GM12878 (cell line): ENCODE measurements around the gene FN3K. TPM values are rescaled to one million over a fixed set of nuclear protein-coding genes. Genes with fewer than 3 reads are reported as not detected.

ENCODE experiments used
- ATF7 ChIP-seq: fragments of 450-650 bp; IDR thresholded peaks from 2 replicates; pipeline ENCODE4 v1.6.1; 2016; ENCODE audit warnings: low read depth, mild to moderate bottlenecking
- BRCA1 ChIP-seq: IDR thresholded peaks from 2 replicates; pipeline ENCODE4 v1.6.1; 2011; ENCODE audit warnings: low read depth, low read length, improper control_type of control experiment
- GATAD2B ChIP-seq: fragments of 450-650 bp; conservative IDR thresholded peaks from 2 replicates; pipeline ENCODE4 v1.6.1; 2017; ENCODE audit warnings: low read depth, mild to moderate bottlenecking, moderate library complexity
- MEF2B ChIP-seq: fragments of 450-650 bp; IDR thresholded peaks from 2 replicates; pipeline ENCODE4 v1.6.1; 2018; ENCODE audit warnings: mild to moderate bottlenecking, moderate library complexity; ENCODE audit not compliant: partially characterized antibody, poor library complexity, severe bottlenecking
- NRF1 ChIP-seq: conservative IDR thresholded peaks from 2 replicates; pipeline ENCODE4 v1.6.1; 2011; ENCODE audit warnings: mild to moderate bottlenecking, low read depth, low read length, improper control_type of control experiment
- RUNX3 ChIP-seq: IDR thresholded peaks from 2 replicates; pipeline ENCODE4 v1.6.1; 2012; ENCODE audit warnings: low read length, inconsistent platforms
- SREBF2 ChIP-seq: IDR thresholded peaks from 2 replicates; pipeline ENCODE4 v1.6.1; 2012; ENCODE audit warnings: mild to moderate bottlenecking, low read length
- SUPT20H ChIP-seq: IDR thresholded peaks from 2 replicates; pipeline ENCODE4 v1.6.1; 2011; ENCODE audit warnings: low read depth, mild to moderate bottlenecking, low read length, moderate library complexity, borderline replicate concordance; ENCODE audit not compliant: control insufficient read depth
- YBX1 ChIP-seq: fragments of 450-650 bp; IDR thresholded peaks from 2 replicates; pipeline ENCODE4 v1.6.1; 2016; ENCODE audit warnings: antibody characterized with exemption
- ZBED1 ChIP-seq: IDR thresholded peaks from 2 replicates; pipeline ENCODE4 v1.6.1; 2016; ENCODE audit warnings: borderline replicate concordance
- ZNF207 ChIP-seq: fragments of 450-650 bp; IDR thresholded peaks from 2 replicates; pipeline ENCODE4 v1.6.1; 2014; ENCODE audit warnings: antibody characterized with exemption, mild to moderate bottlenecking, borderline replicate concordance
- ZNF217 ChIP-seq: fragments of 450-650 bp; IDR thresholded peaks from 2 replicates; pipeline ENCODE4 v1.6.1; 2017; ENCODE audit warnings: antibody characterized with exemption, mild to moderate bottlenecking
- polyA plus RNA-seq, 11 experiments: library from polyadenylated mRNA; depleted of rRNA in 4 of 11; unstranded in 6 of 11; stranded (reverse) in 5 of 11; fragments of >200 nt; fragmentation: Nextera tagmentation in 4 of 11; fragmentation: Illumina TruSeq in 1 of 11; extraction: Ambion mirVana in 4 of 11; extraction: Trizol in 1 of 11; gene quantifications; 1 replicate in 1 of 11; 2 replicates in 10 of 11; pipeline versions ENCODE4 v1.2.1 to v1.2.3, GENCODE V29; 2011 to 2016; ENCODE audit warnings: inconsistent platforms in 2 of 11, missing spikeins in 2 of 11, low read depth in 1 of 11
- total RNA-seq, 4 experiments: library from RNA; depleted of rRNA in 3 of 4; stranded (reverse); fragments of >200 nt in 3 of 4; fragmentation: Illumina TruSeq in 1 of 4; extraction: Trizol in 1 of 4; gene quantifications; 2 replicates each; pipeline versions ENCODE4 v1.2.1 to v1.2.3, GENCODE V29; 2013 to 2021
- TF ChIP-seq, protein P1 (sequence below): fragments of 450-650 bp; IDR thresholded peaks from 2 replicates; pipeline ENCODE4 v1.6.1; 2017; ENCODE audit warnings: antibody characterized with exemption, mild to moderate bottlenecking, moderate library complexity
- TF ChIP-seq, protein P2 (sequence below): fragments of 450-650 bp; IDR thresholded peaks from 2 replicates; pipeline ENCODE4 v1.6.1; 2017; ENCODE audit warnings: mild to moderate bottlenecking, low read depth, inconsistent platforms; ENCODE audit not compliant: poor library complexity, severe bottlenecking
- TF ChIP-seq, protein P3 (sequence below), 3 experiments: IDR thresholded peaks in 2 of 3; conservative IDR thresholded peaks in 1 of 3; 2 replicates each; pipeline ENCODE4 v1.5.1; 2011; ENCODE audit warnings: low read depth in 3 of 3, low read length in 3 of 3, mild to moderate bottlenecking in 3 of 3, control low read depth in 2 of 3, moderate library complexity in 2 of 3, inconsistent platforms in 1 of 3, mixed read lengths in 1 of 3; ENCODE audit not compliant: control insufficient read depth in 2 of 3, insufficient read depth in 1 of 3; ENCODE audit errors: extremely low read depth in 1 of 3
- TF ChIP-seq, protein P4 (sequence below): fragments of 450-650 bp; conservative IDR thresholded peaks from 2 replicates; pipeline ENCODE4 v1.6.1; 2017; ENCODE audit warnings: mild to moderate bottlenecking, moderate library complexity
- TF ChIP-seq, protein P5 (sequence below): fragments of 450-650 bp; IDR thresholded peaks from 2 replicates; pipeline ENCODE4 v1.6.1; 2018; ENCODE audit warnings: mild to moderate bottlenecking, low read depth, moderate library complexity; ENCODE audit not compliant: partially characterized antibody

FN3K gene
- total and polyA plus RNA-seq, 10 of the 15 experiments (the other 5 are each of a cell fraction or from before 2014, with no cell fraction given), result 0.08 to 0.51 (median 0.17) TPM; not detected in 7

DNA sequence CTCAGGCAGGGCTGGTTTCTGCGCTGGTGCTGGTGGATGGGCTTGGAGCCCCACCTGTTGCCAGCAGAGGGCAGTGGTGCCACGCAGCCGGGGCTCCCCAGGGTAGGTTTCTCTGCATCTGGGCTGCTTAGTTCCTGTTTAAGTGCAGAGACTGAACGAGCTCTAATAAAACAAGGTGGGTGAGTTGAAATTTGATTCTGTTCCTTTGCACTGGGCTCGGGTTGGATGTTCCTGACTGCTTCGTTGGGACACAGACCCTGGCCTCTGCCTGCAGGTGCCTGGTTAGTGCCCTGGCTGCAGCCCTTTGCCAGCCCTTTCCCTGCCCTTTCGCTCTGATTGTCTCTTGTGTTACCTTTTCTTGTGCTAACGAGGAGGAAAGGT lies 46.5 kb downstream of the FN3K start (continued):
- TF ChIP-seq MEF2B (no peak), NRF1 (no peak), SREBF2 (no peak), YBX1 (no peak), ATF7 (no peak), SUPT20H (no peak), GATAD2B (no peak), ZBED1 (no peak), RUNX3 (no peak), BRCA1 (no peak), ZNF217 (no peak), ZNF207 (peak; percentile 78; the same call in 1 of the 2 replicates)
- TF ChIP-seq, protein P1, sequence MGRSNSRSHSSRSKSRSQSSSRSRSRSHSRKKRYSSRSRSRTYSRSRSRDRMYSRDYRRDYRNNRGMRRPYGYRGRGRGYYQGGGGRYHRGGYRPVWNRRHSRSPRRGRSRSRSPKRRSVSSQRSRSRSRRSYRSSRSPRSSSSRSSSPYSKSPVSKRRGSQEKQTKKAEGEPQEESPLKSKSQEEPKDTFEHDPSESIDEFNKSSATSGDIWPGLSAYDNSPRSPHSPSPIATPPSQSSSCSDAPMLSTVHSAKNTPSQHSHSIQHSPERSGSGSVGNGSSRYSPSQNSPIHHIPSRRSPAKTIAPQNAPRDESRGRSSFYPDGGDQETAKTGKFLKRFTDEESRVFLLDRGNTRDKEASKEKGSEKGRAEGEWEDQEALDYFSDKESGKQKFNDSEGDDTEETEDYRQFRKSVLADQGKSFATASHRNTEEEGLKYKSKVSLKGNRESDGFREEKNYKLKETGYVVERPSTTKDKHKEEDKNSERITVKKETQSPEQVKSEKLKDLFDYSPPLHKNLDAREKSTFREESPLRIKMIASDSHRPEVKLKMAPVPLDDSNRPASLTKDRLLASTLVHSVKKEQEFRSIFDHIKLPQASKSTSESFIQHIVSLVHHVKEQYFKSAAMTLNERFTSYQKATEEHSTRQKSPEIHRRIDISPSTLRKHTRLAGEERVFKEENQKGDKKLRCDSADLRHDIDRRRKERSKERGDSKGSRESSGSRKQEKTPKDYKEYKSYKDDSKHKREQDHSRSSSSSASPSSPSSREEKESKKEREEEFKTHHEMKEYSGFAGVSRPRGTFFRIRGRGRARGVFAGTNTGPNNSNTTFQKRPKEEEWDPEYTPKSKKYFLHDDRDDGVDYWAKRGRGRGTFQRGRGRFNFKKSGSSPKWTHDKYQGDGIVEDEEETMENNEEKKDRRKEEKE, result no peak
- TF ChIP-seq, protein P2, sequence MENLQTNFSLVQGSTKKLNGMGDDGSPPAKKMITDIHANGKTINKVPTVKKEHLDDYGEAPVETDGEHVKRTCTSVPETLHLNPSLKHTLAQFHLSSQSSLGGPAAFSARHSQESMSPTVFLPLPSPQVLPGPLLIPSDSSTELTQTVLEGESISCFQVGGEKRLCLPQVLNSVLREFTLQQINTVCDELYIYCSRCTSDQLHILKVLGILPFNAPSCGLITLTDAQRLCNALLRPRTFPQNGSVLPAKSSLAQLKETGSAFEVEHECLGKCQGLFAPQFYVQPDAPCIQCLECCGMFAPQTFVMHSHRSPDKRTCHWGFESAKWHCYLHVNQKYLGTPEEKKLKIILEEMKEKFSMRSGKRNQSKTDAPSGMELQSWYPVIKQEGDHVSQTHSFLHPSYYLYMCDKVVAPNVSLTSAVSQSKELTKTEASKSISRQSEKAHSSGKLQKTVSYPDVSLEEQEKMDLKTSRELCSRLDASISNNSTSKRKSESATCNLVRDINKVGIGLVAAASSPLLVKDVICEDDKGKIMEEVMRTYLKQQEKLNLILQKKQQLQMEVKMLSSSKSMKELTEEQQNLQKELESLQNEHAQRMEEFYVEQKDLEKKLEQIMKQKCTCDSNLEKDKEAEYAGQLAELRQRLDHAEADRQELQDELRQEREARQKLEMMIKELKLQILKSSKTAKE, result no peak
- TF ChIP-seq, protein P3, sequence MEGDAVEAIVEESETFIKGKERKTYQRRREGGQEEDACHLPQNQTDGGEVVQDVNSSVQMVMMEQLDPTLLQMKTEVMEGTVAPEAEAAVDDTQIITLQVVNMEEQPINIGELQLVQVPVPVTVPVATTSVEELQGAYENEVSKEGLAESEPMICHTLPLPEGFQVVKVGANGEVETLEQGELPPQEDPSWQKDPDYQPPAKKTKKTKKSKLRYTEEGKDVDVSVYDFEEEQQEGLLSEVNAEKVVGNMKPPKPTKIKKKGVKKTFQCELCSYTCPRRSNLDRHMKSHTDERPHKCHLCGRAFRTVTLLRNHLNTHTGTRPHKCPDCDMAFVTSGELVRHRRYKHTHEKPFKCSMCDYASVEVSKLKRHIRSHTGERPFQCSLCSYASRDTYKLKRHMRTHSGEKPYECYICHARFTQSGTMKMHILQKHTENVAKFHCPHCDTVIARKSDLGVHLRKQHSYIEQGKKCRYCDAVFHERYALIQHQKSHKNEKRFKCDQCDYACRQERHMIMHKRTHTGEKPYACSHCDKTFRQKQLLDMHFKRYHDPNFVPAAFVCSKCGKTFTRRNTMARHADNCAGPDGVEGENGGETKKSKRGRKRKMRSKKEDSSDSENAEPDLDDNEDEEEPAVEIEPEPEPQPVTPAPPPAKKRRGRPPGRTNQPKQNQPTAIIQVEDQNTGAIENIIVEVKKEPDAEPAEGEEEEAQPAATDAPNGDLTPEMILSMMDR (IDR thresholded peaks at IDR 0.05 in 2 of 3, conservative IDR thresholded peaks at IDR 0.05 in 1 of 3; ENCODE audit: control insufficient read depth in 2 of 3, extremely low read depth in 1 of 3, insufficient read depth in 1 of 3, low read depth in 3 of 3, low read length in 3 of 3), result peak; percentile 94 to 99 (median 99)
- TF ChIP-seq, protein P4, sequence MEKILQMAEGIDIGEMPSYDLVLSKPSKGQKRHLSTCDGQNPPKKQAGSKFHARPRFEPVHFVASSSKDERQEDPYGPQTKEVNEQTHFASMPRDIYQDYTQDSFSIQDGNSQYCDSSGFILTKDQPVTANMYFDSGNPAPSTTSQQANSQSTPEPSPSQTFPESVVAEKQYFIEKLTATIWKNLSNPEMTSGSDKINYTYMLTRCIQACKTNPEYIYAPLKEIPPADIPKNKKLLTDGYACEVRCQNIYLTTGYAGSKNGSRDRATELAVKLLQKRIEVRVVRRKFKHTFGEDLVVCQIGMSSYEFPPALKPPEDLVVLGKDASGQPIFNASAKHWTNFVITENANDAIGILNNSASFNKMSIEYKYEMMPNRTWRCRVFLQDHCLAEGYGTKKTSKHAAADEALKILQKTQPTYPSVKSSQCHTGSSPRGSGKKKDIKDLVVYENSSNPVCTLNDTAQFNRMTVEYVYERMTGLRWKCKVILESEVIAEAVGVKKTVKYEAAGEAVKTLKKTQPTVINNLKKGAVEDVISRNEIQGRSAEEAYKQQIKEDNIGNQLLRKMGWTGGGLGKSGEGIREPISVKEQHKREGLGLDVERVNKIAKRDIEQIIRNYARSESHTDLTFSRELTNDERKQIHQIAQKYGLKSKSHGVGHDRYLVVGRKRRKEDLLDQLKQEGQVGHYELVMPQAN, result no peak
- TF ChIP-seq, protein P5, sequence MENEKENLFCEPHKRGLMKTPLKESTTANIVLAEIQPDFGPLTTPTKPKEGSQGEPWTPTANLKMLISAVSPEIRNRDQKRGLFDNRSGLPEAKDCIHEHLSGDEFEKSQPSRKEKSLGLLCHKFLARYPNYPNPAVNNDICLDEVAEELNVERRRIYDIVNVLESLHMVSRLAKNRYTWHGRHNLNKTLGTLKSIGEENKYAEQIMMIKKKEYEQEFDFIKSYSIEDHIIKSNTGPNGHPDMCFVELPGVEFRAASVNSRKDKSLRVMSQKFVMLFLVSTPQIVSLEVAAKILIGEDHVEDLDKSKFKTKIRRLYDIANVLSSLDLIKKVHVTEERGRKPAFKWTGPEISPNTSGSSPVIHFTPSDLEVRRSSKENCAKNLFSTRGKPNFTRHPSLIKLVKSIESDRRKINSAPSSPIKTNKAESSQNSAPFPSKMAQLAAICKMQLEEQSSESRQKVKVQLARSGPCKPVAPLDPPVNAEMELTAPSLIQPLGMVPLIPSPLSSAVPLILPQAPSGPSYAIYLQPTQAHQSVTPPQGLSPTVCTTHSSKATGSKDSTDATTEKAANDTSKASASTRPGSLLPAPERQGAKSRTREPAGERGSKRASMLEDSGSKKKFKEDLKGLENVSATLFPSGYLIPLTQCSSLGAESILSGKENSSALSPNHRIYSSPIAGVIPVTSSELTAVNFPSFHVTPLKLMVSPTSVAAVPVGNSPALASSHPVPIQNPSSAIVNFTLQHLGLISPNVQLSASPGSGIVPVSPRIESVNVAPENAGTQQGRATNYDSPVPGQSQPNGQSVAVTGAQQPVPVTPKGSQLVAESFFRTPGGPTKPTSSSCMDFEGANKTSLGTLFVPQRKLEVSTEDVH, result no peak
